Left ventricle myocardium inferior (tissue), 1 donor: Measurements from ENCODE around the gene KDM4C. TPM values are rescaled to one million over a fixed set of nuclear protein-coding genes. Genes with fewer than 3 reads are reported as not detected.

Source experiments
- DNase-seq: peaks from one replicate; pipeline ENCODE4 v3.0.0-alpha.2; 2020
- H3K27ac ChIP-seq: fragments of 200-600 bp; replicated peaks from 2 replicates; pipeline ENCODE4 v1.8.0; 2021
- H3K27me3 ChIP-seq: fragments of 200-600 bp; 2 replicates; pipeline ENCODE4 v1.8.0; 2021; ENCODE audit warnings: low read depth
- H3K36me3 ChIP-seq: fragments of 200-600 bp; 2 replicates; pipeline ENCODE4 v1.8.0; 2021
- H3K4me1 ChIP-seq: fragments of 200-600 bp; 2 replicates; pipeline ENCODE4 v1.8.0; 2021
- H3K4me3 ChIP-seq: fragments of 200-600 bp; 2 replicates; pipeline ENCODE4 v1.8.0; 2021; ENCODE audit warnings: mild to moderate bottlenecking, moderate library complexity
- H3K9me3 ChIP-seq: fragments of 200-600 bp; replicated peaks from 2 replicates; pipeline ENCODE4 v1.8.0; 2021
- intact Hi-C: fragments of 100-400 bp; cut with micrococcal nuclease; formaldehyde crosslinking; loops from one replicate; pipeline ENCODE4 v1.11.0; 2022
- total RNA-seq: library from RNA; stranded (reverse); fragmentation: NEBNext Ultra II Directional; extraction: Animal tissue kit (Norgen Biotek cat#: 25700); gene quantifications from one replicate; pipeline ENCODE4 v1.2.1, GENCODE V29; 2021
- TF ChIP-seq, protein P1 (sequence below): fragments of 200-600 bp; IDR thresholded peaks from 2 replicates; pipeline ENCODE4 v1.8.0; 2021; ENCODE audit warnings: antibody characterized with exemption, mild to moderate bottlenecking, borderline replicate concordance
- donor health status: DM: no; HTN: yes; CAD: no; lungs with severe emphysema.

KDM4C gene
- total RNA-seq, 1 donor from 2014 or later: 14.1 TPM

DNA sequence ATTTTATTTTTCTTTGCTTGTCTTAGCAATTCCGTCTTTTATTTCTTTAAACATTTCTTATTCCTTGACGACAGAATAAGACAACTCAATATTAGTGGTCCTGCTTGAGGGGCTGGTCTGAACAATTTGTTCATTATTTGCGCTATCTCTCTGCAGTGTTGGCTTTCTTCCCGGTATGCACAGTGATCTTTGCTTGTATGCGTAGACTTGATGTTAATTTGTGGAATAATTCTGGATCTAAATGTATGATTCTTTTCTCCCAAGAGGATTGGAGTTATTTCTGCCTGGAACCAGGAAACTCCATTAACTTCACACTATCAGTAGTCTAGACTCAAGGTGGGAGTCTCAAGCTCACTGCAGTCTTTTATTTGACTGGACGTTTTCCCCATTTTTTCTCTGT is 80.4 kb downstream of the KDM4C start:
- peaks cover 15% of the 10 kb centered on the region for H3K36me3 ChIP-seq
- intact Hi-C loops: no loop called here
- H3K27me3 ChIP-seq: no peaks in the 10 kb centered on the region
- peaks cover 10% of the 10 kb centered on the region for H3K4me1 ChIP-seq
- H3K4me3 ChIP-seq: no peak overlapping the region
- H3K27ac ChIP-seq: no peak overlapping the region
- TF ChIP-seq, protein P1, sequence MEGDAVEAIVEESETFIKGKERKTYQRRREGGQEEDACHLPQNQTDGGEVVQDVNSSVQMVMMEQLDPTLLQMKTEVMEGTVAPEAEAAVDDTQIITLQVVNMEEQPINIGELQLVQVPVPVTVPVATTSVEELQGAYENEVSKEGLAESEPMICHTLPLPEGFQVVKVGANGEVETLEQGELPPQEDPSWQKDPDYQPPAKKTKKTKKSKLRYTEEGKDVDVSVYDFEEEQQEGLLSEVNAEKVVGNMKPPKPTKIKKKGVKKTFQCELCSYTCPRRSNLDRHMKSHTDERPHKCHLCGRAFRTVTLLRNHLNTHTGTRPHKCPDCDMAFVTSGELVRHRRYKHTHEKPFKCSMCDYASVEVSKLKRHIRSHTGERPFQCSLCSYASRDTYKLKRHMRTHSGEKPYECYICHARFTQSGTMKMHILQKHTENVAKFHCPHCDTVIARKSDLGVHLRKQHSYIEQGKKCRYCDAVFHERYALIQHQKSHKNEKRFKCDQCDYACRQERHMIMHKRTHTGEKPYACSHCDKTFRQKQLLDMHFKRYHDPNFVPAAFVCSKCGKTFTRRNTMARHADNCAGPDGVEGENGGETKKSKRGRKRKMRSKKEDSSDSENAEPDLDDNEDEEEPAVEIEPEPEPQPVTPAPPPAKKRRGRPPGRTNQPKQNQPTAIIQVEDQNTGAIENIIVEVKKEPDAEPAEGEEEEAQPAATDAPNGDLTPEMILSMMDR: no peak
- H3K9me3 ChIP-seq: no peaks in the 10 kb centered on the region
- no peak for DNase-seq

DNA sequence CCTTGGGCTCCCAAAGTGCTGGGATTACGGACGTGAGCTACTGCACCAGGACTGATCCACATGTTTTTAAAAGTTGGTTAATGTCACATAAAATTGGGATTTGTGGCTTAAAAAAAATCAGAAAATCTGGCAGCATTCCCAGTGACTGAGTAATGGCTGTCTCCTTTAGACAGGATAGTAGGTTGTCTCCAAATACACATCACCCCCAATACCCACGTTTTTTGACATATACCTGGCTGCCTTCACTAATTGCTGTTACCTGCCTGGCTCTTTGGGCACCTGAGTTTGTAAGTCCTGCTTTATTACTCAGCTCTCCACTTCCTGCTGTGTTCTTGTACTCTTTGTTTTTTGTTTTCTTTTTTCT is 84.8 kb downstream of the KDM4C start:
- DNase-seq: no peak
- H3K4me3 ChIP-seq: no peak overlapping the region
- no peaks in the 10 kb centered on the region for H3K27me3 ChIP-seq
- H3K9me3 ChIP-seq: no peaks in the 10 kb centered on the region
- no peak overlapping the region for H3K27ac ChIP-seq
- TF ChIP-seq, protein P1: no peak
- intact Hi-C loops: no loop called here
- no peaks in the 10 kb centered on the region for H3K36me3 ChIP-seq
- H3K4me1 ChIP-seq: peaks cover 21% of the 10 kb centered on the region

DNA sequence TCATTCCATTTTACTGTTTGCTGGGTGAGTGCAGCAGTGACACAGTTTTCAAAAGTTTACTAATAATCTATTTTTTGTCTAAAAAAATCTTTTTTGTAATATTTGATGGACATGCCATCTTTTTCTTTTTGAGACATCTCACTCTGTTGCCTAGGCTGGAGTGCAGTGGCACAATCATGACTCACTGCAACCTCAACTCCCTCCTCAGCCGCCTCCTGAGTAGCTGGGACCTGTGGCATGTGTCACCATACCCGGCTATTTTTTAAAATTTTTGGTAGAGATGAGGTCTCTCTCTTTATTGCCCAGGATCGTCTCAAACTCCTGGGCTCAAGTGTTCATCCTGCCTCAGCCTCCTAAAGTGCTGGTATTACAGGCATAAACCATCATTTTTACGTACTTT is 86.0 kb downstream of the KDM4C start:
- no peaks in the 10 kb centered on the region for H3K27me3 ChIP-seq
- H3K9me3 ChIP-seq: no peaks in the 10 kb centered on the region
- TF ChIP-seq, protein P1: no peak
- no peak overlapping the region for H3K27ac ChIP-seq
- no peak overlapping the region for H3K4me3 ChIP-seq
- DNase-seq: no peak
- peaks cover 12% of the 10 kb centered on the region for H3K4me1 ChIP-seq
- intact Hi-C loops: no loop called here
- H3K36me3 ChIP-seq: no peaks in the 10 kb centered on the region

DNA sequence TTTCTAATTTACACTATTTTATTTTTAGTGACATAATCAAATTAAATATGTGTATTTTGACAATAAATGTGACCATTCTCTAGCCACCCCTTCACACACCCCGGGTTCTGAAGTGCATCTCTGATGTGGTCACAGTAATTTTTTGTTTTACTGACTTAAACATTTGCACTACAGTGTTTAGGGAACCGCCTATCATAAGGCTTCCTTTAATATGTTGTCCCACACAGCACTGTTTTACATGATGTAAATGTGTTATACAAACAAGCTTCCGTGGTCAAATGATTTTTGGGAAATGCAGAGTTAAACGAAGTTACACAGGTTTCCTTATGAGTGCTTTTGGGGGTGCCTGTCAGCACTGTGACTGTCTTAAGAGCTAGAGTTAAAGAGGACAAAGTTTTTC is 86.5 kb downstream of the KDM4C start:
- TF ChIP-seq, protein P1: no peak
- H3K27ac ChIP-seq: no peak overlapping the region
- H3K4me3 ChIP-seq: no peak overlapping the region
- H3K4me1 ChIP-seq: peaks cover 12% of the 10 kb centered on the region
- no peaks in the 10 kb centered on the region for H3K9me3 ChIP-seq
- no peaks in the 10 kb centered on the region for H3K27me3 ChIP-seq
- no peak for DNase-seq
- no peaks in the 10 kb centered on the region for H3K36me3 ChIP-seq
- intact Hi-C loops: no loop called here

DNA sequence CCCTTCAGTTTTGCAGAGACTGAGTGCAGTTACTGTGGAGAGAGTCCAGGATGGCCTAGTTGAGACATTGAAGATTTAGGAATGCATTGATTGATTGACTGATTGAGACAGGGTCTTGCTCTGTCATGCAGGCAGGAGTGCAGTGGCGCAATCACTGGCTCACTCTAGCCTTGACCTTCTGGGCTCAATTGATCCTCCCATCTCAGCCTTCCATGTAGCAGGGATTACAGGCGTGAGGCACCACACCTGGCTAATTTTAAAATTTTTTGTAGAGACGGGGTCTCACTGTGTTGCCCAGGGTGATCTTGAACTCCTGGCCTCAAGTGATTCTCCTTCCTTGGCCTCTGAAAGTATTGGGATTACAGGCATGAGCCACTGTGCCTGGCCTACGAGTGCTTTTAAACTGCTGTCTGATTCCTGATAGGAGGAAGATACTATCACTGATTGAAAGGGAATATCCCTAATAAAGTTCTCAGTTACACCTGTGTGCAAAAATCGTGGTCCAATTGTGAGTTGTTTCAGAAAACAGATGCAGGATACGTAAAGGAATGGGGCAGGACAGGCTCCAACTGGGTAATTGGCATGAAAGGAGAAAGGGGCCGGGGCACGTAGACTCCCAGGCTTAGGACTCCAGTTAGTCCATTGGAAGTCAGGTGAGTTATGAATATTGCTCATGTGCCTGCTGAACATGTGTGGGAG is 87.5 kb downstream of the KDM4C start:
- Histone ChIP-seq H3K4me1 (peaks cover 12% of the 10 kb centered on the region), H3K27ac (no peak overlapping the region), H3K27me3 (no peaks in the 10 kb centered on the region), H3K9me3 (no peaks in the 10 kb centered on the region), H3K36me3 (peaks cover 5% of the 10 kb centered on the region), H3K4me3 (no peak overlapping the region)
- no peak for DNase-seq
- intact Hi-C loops: no loop called here
- TF ChIP-seq, protein P1: no peak

DNA sequence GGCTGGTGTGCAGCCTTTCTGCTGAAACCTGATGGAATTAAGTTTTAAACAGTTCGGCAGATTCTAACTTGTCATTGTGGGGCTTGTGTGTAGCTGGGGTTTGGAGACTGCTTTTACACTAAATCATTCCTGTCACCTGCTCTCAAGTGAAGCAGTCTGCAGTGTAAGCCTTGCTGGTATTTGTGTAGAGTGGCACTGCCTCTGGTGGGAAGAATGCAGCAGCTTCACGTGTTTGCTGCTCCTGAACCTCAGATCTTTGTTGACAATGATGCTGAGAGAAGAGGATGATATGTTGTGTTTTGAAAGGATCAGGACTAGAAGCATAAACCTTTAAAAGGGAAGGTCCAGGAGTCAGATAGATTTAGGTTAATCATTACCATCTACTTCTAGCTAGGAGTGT is 88.1 kb downstream of the KDM4C start:
- no peak for DNase-seq
- no peaks in the 10 kb centered on the region for H3K27me3 ChIP-seq
- H3K27ac ChIP-seq: no peak overlapping the region
- intact Hi-C loops: no loop called here
- peaks cover 11% of the 10 kb centered on the region for H3K36me3 ChIP-seq
- no peak overlapping the region for H3K4me3 ChIP-seq
- TF ChIP-seq, protein P1: peak; percentile 58
- no peaks in the 10 kb centered on the region for H3K9me3 ChIP-seq
- H3K4me1 ChIP-seq: peaks cover 12% of the 10 kb centered on the region
